B cell (primary cell): Measurements from ENCODE around the gene ECE2. TPM values are rescaled to one million over a fixed set of nuclear protein-coding genes. Genes with fewer than 3 reads are reported as not detected.

ENCODE experiments used
- ATAC-seq: fragments of 200-7000 bp; cut with Tn5 transposase; one replicate; pipeline ENCODE4 v1.10.0; 2021; ENCODE audit warnings: low read depth, mild to moderate bottlenecking, moderate number of reproducible peaks, moderate library complexity
- CTCF ChIA-PET: fragments of 350-600 bp; sonication (Branson Sonifier 250); formaldehyde crosslinking; loops from one replicate; lab custom pipeline; 2021; ENCODE audit warnings: antibody characterized with exemption, inconsistent platforms; lab: Charles Lee
- POLR2A ChIA-PET: fragments of 350-600 bp; sonication (Branson Sonifier 250); formaldehyde crosslinking; loops from one replicate; lab custom pipeline; 2021; ENCODE audit warnings: antibody characterized with exemption; lab: Charles Lee
- DNase-seq: peaks from one replicate; pipeline ENCODE4 v3.0.0; 2013
- H2AFZ ChIP-seq: 2 replicates; pipeline ENCODE4 v1.6.1; 2012; ENCODE audit warnings: mild to moderate bottlenecking, low read depth, low read length; ENCODE audit not compliant: insufficient read depth, poor library complexity, severe bottlenecking
- H3K27ac ChIP-seq, 2 donors: 1 replicate in 1 of 2; 2 replicates in 1 of 2; pipeline ENCODE4 v1.5.1; 2012 to 2013; ENCODE audit warnings: low read length in 2 of 2, mild to moderate bottlenecking in 2 of 2, moderate library complexity in 1 of 2
- H3K27me3 ChIP-seq, 4 experiments: fragments of 200-600 bp in 1 of 4; sonication (generic) in 1 of 4; replicated peaks in 1 of 4; 1 replicate in 2 of 4; 2 replicates in 2 of 4; pipeline versions ENCODE4 v1.6.1 to v1.7.0; 2013 to 2016; ENCODE audit warnings: low read length in 3 of 4, mild to moderate bottlenecking in 2 of 4, mixed read lengths in 1 of 4, moderate library complexity in 1 of 4; ENCODE audit not compliant: insufficient read depth in 4 of 4, control insufficient read depth in 3 of 4; ENCODE audit errors: control extremely low read depth in 1 of 4
- H3K36me3 ChIP-seq, 2 experiments: replicated peaks in 1 of 2; 1 replicate in 1 of 2; 2 replicates in 1 of 2; pipeline versions ENCODE4 v1.6.1 to v1.7.1; 2013; ENCODE audit warnings: low read length in 1 of 2; ENCODE audit not compliant: insufficient read depth in 2 of 2, control insufficient read depth in 1 of 2; ENCODE audit errors: control extremely low read depth in 1 of 2, extremely low read depth in 1 of 2
- H3K4me1 ChIP-seq, 2 donors: fragments of 200-600 bp in 1 of 2; sonication (generic) in 1 of 2; 1 replicate in 1 of 2; 2 replicates in 1 of 2; pipeline versions ENCODE4 v1.5.1 to v1.6.1; 2013 to 2017; ENCODE audit warnings: low read length in 2 of 2; ENCODE audit not compliant: control insufficient read depth in 2 of 2, insufficient read depth in 2 of 2
- H3K4me2 ChIP-seq: replicated peaks from 2 replicates; pipeline ENCODE3; 2012; ENCODE audit warnings: mild to moderate bottlenecking, low read depth, low read length; ENCODE audit not compliant: poor library complexity, severe bottlenecking
- H3K4me3 ChIP-seq, 5 experiments: fragments of 200-600 bp in 1 of 5; sonication (generic) in 1 of 5; 1 replicate in 3 of 5; 2 replicates in 2 of 5; pipeline versions ENCODE4 v1.5.1 to v1.7.0; 2011 to 2016; ENCODE audit warnings: low read length in 4 of 5, mild to moderate bottlenecking in 4 of 5, low read depth in 2 of 5, control low read depth in 1 of 5, moderate library complexity in 1 of 5; ENCODE audit not compliant: insufficient read depth in 1 of 5; ENCODE audit errors: control extremely low read depth in 1 of 5, extremely low read depth in 1 of 5
- H3K79me2 ChIP-seq: fragments of 200-600 bp; sonication (generic); one replicate; pipeline ENCODE4 v1.6.0; 2016; ENCODE audit warnings: low read length; ENCODE audit not compliant: control insufficient read depth, insufficient read depth
- H3K9ac ChIP-seq: fragments of 200-600 bp; sonication (generic); 2 replicates; pipeline ENCODE4 v1.6.1; 2017; ENCODE audit warnings: mild to moderate bottlenecking, low read length, moderate library complexity
- H3K9me3 ChIP-seq, 3 donors: one replicate each; pipeline versions ENCODE4 v1.6.1 to v1.7.1; 2013; ENCODE audit warnings: low read length in 2 of 3; ENCODE audit not compliant: control insufficient read depth in 2 of 3, insufficient read depth in 1 of 3; ENCODE audit errors: control extremely low read depth in 1 of 3
- H4K20me1 ChIP-seq: 2 replicates; pipeline ENCODE4 v1.6.0; 2012; ENCODE audit warnings: mild to moderate bottlenecking, low read length; ENCODE audit not compliant: insufficient read depth, control insufficient read depth, poor library complexity, severe bottlenecking
- H3K27ac Mint-ChIP-seq: one replicate; pipeline ENCODE4 v1.8.0; 2021; ENCODE audit warnings: mixed read lengths
- H3K27me3 Mint-ChIP-seq: one replicate; pipeline ENCODE4 v1.8.0; 2021; ENCODE audit warnings: mixed read lengths
- H3K4me1 Mint-ChIP-seq: one replicate; pipeline ENCODE4 v1.8.0; 2021; ENCODE audit warnings: mixed read lengths
- H3K4me3 Mint-ChIP-seq: one replicate; pipeline ENCODE4 v1.8.0; 2021; ENCODE audit warnings: mixed read lengths
- H3K9me3 Mint-ChIP-seq: one replicate; pipeline ENCODE4 v1.8.0; 2022; ENCODE audit warnings: mixed read lengths; ENCODE audit not compliant: insufficient read depth
- EZH2 ChIP-seq: IDR thresholded peaks from 2 replicates; pipeline ENCODE4 v1.6.1; 2012; ENCODE audit warnings: borderline replicate concordance, low read depth, mild to moderate bottlenecking, moderate library complexity, low read length; ENCODE audit not compliant: insufficient read depth, poor library complexity, severe bottlenecking
- WGBS: methylation state at CpG from one replicate; pipeline ENCODE4 v1.1.5; 2013; ENCODE audit warnings: missing lambda C conversion rate; ENCODE audit not compliant: insufficient coverage; 5-methylcytosine and 5-hydroxymethylcytosine counted together
- intact Hi-C: fragments of 100-400 bp; cut with micrococcal nuclease; formaldehyde crosslinking; loops from one replicate; pipeline ENCODE4 v1.10.0; 2022
- polyA minus RNA-seq: library from RNA; depleted of rRNA, polyadenylated mRNA; stranded (reverse); fragments of >200 nt; gene quantifications from 2 replicates; pipeline ENCODE4 v1.2.3, GENCODE V29; 2012
- polyA plus RNA-seq: library from polyadenylated mRNA; depleted of rRNA; stranded (reverse); fragments of >200 nt; gene quantifications from 2 replicates; pipeline ENCODE4 v1.2.3, GENCODE V29; 2012
- total RNA-seq, 2 donors: library from RNA; stranded (reverse); fragments of 120-200 nt in 1 of 2; gene quantifications; 1 replicate in 1 of 2; 2 replicates in 1 of 2; pipeline versions ENCODE4 v1.2.3 to v1.2.4, GENCODE V29; 2013 to 2022
- TF ChIP-seq, protein P1 (sequence below): fragments of 200-600 bp; IDR thresholded peaks from one replicate; pipeline ENCODE4 v1.8.0; 2022; ENCODE audit warnings: antibody characterized with exemption, mild to moderate bottlenecking

The ECE2 gene
- total RNA-seq (not detected in 2 replicates), polyA plus RNA-seq (not detected in 2 replicates), polyA minus RNA-seq (0.14 TPM in 1 of 2 replicates, not detected in the other)
- total RNA-seq (2013), result not detected

DNA sequence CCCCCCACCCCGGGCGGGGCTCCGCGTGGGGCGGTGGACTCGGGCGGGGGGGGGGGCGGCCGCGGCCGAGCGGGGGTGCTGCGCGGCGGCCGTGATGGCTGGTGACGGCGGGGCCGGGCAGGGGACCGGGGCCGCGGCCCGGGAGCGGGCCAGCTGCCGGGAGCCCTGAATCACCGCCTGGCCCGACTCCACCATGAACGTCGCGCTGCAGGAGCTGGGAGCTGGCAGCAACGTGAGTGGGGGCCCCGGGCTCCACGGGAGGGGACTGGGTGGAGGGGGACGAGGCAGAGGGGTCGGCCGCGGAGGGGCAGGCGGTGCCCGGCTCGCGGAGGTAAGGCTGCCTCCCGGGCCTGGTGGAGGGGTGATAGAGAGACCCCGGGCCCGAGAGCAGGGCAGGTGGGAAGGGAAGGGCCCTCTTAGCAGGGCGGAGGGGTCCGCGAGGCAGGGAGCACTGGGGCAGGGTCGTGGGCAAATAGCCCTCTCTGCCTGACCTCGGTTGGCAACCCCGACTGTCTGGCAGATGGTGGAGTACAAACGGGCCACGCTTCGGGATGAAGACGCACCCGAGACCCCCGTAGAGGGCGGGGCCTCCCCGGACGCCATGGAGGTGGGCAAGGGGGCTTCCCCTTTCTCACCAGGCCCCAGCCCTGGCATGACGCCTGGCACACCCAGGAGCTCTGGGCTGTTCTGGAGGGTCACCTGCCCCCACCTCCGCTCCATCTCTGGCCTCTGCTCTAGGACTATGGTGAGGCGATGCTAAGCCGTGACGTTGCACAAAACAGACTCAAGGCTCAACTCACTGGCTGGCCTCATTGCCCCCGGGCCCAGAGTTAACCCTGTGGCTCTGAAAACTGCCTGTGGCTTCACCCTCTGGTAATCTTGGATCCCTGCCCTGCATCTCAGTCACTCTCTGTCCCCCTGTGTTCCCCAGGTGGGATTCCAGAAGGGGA, at the start of gene ECE2:
Gene ECE2, plus strand, starts transcription at position 62 of the 950 bp plus-strand sequence. Its CDS starts 132 bp downstream, at position 194.
- Histone ChIP-seq H3K27me3 (peaks cover 0 to 44% (median 17%) of the 10 kb centered on the region in 4 experiments), H2AFZ (no peak within 1 kb of the TSS), H3K9me3 (peaks cover 0 to 11% (median 0%) of the 10 kb centered on the region in 3 donors), H3K36me3 (no peaks in the 10 kb centered on the region), H3K27ac (no peak within 1 kb of the TSS), H3K4me1 (peaks cover 0 to 5% of the 10 kb centered on the region in 2 donors), H4K20me1 (no peaks in the 10 kb centered on the region), H3K79me2 (no peaks in the 10 kb centered on the region), H3K4me2 (no peak within 1 kb of the TSS), H3K9ac (no peak within 1 kb of the TSS), H3K4me3 (no peak within 1 kb of the TSS)
- ATAC-seq, result no peak
- ChIA-PET POLR2A (no interaction called here), CTCF (no interaction called here)
- DNase-seq, result peak; percentile 3
- no peak within 1 kb of the TSS for H3K27ac Mint-ChIP-seq
- H3K4me1 Mint-ChIP-seq, result peaks cover 4% of the 10 kb centered on the region
- H3K27me3 Mint-ChIP-seq, result peaks cover 60% of the 10 kb centered on the region
- intact Hi-C loops, result no loop called here
- WGBS, result 19% methylated on average over 60 of the region's 65 CpGs
- TF ChIP-seq, protein P1, sequence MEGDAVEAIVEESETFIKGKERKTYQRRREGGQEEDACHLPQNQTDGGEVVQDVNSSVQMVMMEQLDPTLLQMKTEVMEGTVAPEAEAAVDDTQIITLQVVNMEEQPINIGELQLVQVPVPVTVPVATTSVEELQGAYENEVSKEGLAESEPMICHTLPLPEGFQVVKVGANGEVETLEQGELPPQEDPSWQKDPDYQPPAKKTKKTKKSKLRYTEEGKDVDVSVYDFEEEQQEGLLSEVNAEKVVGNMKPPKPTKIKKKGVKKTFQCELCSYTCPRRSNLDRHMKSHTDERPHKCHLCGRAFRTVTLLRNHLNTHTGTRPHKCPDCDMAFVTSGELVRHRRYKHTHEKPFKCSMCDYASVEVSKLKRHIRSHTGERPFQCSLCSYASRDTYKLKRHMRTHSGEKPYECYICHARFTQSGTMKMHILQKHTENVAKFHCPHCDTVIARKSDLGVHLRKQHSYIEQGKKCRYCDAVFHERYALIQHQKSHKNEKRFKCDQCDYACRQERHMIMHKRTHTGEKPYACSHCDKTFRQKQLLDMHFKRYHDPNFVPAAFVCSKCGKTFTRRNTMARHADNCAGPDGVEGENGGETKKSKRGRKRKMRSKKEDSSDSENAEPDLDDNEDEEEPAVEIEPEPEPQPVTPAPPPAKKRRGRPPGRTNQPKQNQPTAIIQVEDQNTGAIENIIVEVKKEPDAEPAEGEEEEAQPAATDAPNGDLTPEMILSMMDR, result no peak
- TF ChIP-seq EZH2, result no peak
- H3K9me3 Mint-ChIP-seq, result no peaks in the 10 kb centered on the region
- H3K4me3 Mint-ChIP-seq, result no peak within 1 kb of the TSS
